Upper lobe of left lung (tissue), 4 donors: ENCODE data around the gene DDX27.

Experiments used
- CTCF ChIP-seq, 6 experiments: fragments of 450-650 bp in 4 of 6; fragments of 200-600 bp in 2 of 6; sonication (generic) in 2 of 6; IDR thresholded peaks; one replicate each; pipeline ENCODE4 v1.5.1; 2016 to 2019; ENCODE audit warnings: antibody characterized with exemption in 6 of 6
- POLR2A ChIP-seq, 4 donors: fragments of 450-650 bp; IDR thresholded peaks; one replicate each; pipeline ENCODE4 v1.5.1; 2016 to 2017; ENCODE audit warnings: antibody characterized with exemption in 4 of 4, mild to moderate bottlenecking in 2 of 4

GRCh38 chr20:49276961-49277785 is 58.0 kb downstream of the DDX27 start:
- TF ChIP-seq CTCF (IDR thresholded peaks at IDR 0.05) (no peak), POLR2A (IDR thresholded peaks at IDR 0.05) (no peak)
